ENCODE measurements around the gene RBM6.

RBM6 gene

DNA sequence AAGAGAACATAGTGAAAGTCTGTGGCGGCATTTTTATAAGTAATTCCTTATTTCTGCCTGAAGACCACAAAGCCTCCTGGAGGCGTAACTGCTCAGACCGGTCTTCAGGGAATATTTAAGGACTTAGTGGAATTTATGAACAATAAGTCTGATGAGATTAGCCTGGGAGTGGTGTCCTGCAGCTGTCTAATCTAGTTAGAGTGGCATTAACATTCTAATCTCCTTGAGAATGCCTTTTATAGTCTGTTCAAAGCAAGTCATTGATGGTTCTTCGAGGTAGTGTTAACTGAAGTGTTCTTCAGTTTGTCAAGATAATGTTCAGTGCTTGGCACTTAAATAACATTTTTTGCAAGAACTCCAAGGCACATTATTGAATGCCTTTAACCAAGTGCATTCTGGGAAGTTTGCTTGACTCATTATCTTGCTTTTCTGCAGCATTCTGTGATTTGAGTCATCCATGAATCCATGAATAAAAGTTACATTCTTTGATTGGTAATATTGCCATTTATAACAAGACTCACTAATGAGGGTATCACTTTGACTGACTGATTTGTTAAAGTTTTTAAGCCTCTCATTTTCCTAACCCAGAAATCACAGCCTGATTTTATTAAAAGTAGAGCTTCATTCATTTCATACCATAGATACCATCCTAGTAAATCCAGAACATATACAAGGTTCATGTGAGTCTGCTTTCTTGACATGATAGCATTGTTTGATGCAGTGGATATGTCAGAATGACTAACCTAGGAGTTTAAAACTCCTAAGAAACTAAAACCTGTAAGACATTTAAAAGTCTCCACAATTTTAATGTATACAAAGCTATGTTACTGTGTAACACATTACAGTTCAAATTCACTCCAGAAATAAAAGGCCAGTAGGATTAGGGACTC, 161.3 kb downstream of the RBM6 start:
- DNase-seq, result no peak

DNA sequence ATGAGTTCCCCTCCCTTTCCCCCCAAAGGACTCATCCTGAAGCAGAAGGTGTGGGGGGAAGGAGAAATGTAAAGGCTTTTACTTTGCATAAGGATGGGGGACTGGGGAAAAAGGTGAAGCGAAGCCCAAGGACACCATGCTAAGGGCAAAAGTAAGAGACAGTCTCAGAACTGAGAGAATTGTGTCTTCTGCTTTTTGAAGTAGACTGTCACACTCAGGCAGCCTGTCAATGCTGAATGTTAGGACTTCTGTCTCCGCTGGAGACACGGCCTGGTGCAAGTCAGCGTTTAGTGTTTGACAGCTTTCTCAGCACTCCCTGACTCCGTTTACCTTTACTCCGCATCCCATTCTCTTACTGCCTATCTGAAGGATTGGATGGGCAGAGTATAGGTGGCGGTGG, 162.6 kb downstream of the RBM6 start:
- DNase-seq, result no peak

DNA sequence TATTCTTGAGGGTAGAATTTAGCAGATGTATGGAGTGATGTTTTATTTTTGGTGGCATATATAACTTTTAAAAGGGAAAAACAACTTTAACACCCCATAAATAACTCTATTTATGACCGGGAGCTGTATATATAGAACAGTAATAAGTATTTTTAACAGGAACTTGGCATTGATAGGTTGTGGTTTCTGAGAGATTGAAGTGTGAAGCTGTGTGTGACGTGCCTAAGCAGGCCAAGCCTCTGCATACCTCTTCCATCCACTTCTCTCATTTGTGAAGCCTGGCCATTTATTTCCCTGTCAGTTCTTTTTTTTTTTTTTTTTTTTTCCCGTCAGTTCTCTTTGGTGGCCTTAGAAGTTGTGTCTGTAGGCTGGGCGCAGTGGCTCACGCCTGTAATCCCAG, 171.8 kb downstream of the RBM6 start:
- DNase-seq, result no peak

GRCh38 chr3:50112462-50112861, 172.5 kb downstream of the RBM6 start:
- DNase-seq, result no peak

DNA sequence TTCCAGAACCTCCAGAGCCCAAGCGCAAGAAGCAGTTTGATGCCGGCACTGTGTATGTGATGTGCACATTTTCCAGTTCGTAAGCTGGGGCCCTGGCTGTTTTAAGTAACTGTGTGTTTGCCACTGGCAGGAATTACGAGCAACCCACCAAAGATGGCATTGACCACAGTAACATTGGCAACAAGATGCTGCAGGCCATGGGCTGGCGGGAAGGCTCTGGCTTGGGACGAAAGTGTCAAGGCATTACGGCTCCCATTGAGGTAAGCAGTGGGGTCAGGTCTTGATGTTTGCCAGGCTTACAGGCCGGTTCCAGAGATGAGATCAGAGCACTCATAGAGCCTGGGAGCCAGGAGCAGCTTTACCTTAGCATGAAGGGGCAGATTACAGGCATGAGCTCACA, 177.2 kb downstream of the RBM6 start:
- no peak for DNase-seq

- DNase-seq, result no peak
Measured at GRCh38 chr3:50118237-50118636, 178.3 kb downstream of the RBM6 start.

- no peak for DNase-seq
Measured at GRCh38 chr3:50119786-50120185, 179.8 kb downstream of the RBM6 start.

- no peak for DNase-seq
Measured at GRCh38 chr3:50120364-50121071, 180.6 kb downstream of the RBM6 start.

DNA sequence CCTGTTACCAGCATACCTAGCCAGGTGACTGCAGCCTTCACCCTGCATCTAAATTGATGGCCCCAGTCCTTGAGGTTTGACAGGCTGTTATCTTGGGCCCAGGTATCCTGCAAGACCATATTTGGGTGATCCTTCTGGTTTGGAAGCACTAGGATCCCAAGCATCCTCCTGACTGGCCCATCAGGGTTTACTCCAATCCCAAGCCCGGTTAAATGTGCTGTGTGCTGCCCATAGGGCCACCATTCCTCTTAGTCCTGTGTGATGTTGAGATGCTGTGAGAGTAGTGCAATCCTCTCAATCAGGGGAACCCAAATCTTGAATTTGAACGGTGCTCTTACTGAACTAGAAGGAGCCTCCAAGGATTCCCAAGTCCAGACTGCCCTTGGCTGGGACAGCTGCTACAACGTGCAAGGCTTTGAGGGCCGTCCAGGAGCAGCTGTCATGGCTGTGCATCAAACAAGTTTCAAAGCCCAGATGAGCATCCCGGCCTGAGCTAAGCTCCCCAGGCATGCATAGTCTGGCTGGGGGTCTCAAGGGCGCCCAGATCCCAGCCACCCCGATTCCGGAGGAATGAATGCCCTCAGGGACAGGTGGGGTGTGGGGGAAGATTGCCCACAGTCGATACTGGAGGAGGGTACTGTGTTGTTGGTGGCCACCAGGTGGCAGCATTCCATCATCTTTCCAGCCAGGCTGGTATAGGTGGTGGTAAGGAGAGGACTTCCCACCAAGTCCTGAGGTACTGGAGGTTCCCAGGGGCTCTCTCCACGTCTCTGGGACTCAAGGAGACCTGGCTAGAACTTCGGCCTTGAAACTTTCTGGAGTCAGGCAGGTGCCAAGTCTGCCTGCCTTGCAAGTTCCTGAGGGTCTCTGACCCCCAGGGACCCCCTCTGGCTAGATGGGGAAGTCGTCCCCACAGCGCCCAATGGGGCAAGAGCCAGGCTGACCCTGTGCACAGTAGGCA, 181.4 kb downstream of the RBM6 start:
- DNase-seq, result peak; percentile 54

- no peak for DNase-seq
Measured at GRCh38 chr3:50122071-50122470, 182.1 kb downstream of the RBM6 start.

DNA sequence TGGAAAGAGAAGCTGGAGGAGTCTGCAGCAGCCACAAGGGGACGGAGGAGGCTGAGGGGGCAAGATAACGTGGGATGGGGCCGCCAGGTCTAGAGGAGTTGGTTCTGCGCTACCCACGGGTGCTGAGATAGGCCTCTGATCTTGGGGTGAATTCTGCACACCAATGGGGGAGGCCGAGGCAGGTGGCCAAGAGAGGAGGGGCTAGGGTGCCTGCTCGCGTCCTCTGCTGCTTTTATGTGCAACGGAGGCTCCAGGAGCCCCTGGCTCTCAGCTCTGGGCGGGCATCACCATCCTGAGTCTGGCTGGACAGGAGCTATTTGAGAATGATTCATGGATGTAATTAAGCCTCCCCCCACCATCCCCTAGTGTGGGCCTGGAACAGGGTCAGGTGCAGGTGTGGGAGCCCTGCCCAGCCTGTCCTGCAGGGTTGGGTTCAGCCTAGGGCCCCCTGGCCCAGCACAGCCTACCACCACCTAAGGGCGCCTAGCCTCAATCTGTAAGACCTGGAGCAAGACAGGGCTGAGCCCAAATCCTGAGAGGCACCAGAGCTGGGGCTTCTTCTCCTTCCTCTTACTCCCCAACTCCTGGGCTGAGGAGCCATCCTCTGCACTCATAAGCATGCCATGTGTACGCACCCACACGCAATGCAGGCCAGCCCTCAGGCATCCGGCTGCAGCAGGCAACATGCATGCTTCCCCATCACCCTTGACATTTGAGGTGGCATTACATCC, 182.9 kb downstream of the RBM6 start:
- DNase-seq, result no peak

DNA sequence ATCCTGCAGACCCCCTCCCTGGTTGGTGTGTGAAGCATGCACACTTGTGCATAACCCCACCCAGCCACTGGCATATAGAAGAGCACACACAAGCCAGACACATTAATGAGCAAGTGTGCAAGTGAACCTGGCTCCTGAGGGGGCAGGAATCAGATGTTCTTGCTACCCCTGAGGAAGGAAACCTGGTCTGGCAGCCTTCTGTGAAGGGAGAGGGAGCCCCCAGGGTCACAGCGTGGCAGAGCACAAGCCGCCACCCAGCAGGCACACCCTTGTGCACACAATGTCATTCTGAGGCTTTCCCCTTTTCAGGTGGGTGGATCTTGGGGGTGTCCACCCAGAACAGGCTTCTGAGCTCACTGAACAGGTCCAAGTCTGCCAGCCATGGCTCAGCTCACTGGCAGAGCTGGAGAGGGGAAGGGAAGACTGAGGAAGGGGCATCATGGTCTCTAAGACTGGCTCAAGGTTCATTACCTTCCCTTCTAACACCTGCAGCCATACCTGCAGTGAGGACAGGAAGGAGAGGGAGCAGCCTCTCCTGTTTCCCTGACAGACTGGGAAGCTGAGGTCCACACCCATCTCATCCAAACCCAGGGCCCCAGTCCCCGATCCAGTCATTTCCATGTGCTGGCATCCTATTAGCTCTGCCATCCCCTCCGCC, 183.6 kb downstream of the RBM6 start:
- DNase-seq, result no peak

DNA sequence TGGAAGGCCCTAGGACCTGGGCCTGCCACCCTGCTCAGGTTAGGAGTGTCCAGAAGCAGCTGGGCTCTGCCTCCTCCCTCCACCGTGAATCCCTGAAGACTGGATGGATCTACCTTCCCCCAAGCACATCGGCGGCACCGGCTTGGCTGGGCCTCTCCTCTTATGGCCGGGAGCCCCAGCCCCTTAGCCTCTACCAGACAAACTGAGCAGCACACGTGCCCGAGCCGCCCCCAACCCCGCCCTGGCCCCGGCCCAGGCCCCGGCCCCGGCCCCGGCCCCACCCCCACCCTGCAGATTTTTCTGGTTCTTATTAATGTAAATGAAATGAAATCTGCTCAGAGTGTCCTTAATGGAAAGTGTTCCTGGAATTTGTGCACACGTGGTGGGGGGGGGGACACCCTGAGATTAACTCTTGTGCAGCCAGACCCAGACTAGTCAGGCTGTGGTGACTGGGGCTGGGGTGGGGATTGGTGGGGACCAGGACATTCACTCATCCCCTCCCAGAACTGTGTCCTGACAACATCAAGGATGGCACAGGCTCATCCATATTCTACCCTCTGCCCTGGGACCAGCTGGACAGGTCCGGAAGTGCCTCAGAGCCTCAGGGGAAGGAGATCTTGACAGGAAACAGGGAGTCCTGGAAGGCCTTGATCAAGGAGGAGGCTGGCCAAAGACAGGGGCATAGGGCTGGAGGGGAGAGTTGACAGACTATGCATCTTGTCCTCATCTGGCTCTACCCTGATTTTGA, 184.3 kb downstream of the RBM6 start:
- DNase-seq, result no peak

DNA sequence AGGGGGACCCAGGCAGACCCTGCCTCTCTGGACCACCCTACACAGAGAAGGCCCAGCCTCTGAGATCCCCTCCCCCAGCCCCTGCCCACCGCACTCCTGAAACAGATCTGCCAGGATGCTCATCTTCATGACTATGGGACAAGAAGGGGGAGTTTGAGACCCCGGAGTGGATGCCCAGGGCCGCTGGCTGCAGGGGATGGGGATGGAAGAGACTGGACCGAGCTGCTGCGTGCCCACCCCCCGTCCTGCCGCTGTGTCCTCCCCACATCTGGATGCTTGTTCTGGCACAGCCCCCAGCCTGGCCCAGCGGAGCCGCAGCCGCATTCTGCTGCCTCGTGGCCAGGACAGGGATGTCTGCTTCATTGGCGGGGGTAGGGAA, 184.8 kb downstream of the RBM6 start:
- no peak for DNase-seq

GRCh38 chr3:50125541-50126286, 185.8 kb downstream of the RBM6 start:
- DNase-seq, result no peak

DNA sequence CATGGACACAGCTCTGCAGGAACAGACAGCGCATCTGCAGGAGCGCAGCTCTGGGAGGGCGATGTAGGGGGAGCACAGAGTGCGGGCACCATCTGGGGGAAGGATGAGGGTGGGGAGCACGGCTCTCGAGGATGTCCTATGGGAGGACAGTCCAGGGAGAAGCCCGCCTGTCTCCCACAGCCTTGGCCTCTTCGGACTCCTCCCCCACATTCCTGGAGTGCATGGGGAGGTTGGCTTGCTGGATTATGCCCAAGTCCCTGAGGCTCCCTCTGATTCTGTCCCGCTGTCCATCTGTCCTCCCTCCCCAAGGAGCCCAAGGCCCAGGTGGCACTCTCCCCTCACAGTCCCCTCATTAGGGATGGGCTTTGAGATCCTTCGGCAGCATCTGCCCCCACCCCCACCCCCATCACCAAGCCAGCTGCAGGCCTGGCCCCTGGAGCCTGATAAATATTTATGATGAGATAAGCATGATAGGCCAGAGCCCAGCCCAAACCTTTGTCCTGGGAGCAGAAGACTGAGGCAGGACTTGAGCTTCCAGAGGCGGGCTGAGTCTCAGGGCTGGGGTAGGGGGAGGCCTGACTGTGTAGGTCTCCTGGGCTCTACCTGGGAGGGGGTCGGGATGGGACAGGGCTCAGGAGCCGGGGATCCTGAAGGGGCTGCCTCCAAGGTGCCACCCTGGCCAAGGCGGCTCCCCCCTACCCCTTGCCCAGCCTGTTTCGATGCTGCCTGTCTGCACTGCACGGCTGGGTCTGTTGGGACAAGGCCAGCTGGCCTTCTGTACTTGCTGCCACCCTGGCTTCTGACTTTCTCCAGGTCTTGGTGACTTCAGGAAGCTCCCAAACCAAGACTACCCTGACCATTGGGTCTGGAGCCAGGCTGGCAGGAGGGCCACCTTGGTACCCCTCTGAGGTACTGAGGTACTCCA, 186.6 kb downstream of the RBM6 start:
- DNase-seq, result no peak
